Calu3 (cell line): ENCODE measurements around the gene FKBP3. TPM values are rescaled to one million over a fixed set of nuclear protein-coding genes. Genes with fewer than 3 reads are reported as not detected.

Experiments
- BruUV-seq: library from RNA; stranded (reverse); fragments of 400-500 nt; replicated peaks from 2 replicates; lab custom pipeline; 2021; lab: Mats Ljungman, UMichigan
- CTCF ChIA-PET: fragments of 300-600 bp; sonication (Branson Sonifier 250); formaldehyde crosslinking; loops from one replicate; lab custom pipeline; 2022; ENCODE audit warnings: antibody characterized with exemption; lab: Charles Lee
- DNase-seq: peaks from one replicate; pipeline ENCODE4 v3.0.0; 2022
- H3K27ac Mint-ChIP-seq: one replicate; pipeline ENCODE4 v1.8.0; 2022; ENCODE audit warnings: mixed read lengths; ENCODE audit not compliant: unreplicated experiment
- H3K27me3 Mint-ChIP-seq: one replicate; pipeline ENCODE4 v1.8.0; 2022; ENCODE audit warnings: mixed read lengths; ENCODE audit not compliant: unreplicated experiment
- H3K36me3 Mint-ChIP-seq: one replicate; pipeline ENCODE4 v1.8.0; 2022; ENCODE audit warnings: mild to moderate bottlenecking, moderate library complexity, mixed read lengths; ENCODE audit not compliant: insufficient read depth, unreplicated experiment
- H3K4me1 Mint-ChIP-seq: one replicate; pipeline ENCODE4 v1.8.0; 2022; ENCODE audit warnings: mild to moderate bottlenecking, low read depth, mixed read lengths; ENCODE audit not compliant: unreplicated experiment
- H3K4me3 Mint-ChIP-seq: one replicate; pipeline ENCODE4 v1.8.0; 2022; ENCODE audit warnings: mild to moderate bottlenecking, low read depth, moderate library complexity, mixed read lengths; ENCODE audit not compliant: unreplicated experiment
- H3K9me3 Mint-ChIP-seq: one replicate; pipeline ENCODE4 v1.8.0; 2022; ENCODE audit warnings: low read depth, mixed read lengths; ENCODE audit not compliant: unreplicated experiment
- CTCF ChIP-seq: fragments of 200-600 bp; IDR thresholded peaks from one replicate; pipeline ENCODE4 v1.8.0; 2022; ENCODE audit warnings: antibody characterized with exemption; ENCODE audit not compliant: unreplicated experiment
- intact Hi-C: fragments of 100-400 bp; cut with micrococcal nuclease; formaldehyde crosslinking; loops from one replicate; pipeline ENCODE4 v1.10.0; 2022; ENCODE audit not compliant: unreplicated experiment
- total RNA-seq: library from RNA; stranded (reverse); gene quantifications from 2 replicates; pipeline ENCODE4 v1.2.3, GENCODE V29; 2022

The FKBP3 gene
- total RNA-seq, 1 experiment from 2014 or later: 72.8 TPM

- TF ChIP-seq CTCF: no peak
- BruUV-seq: no TSS peak
- CTCF ChIA-PET: no interaction called here
- intact Hi-C loops: no loop called here
- H3K27me3 Mint-ChIP-seq: no peaks in the 10 kb centered on the region
- no peaks in the 10 kb centered on the region for H3K36me3 Mint-ChIP-seq
- H3K4me3 Mint-ChIP-seq: no peak overlapping the region
- DNase-seq: no peak
- H3K27ac Mint-ChIP-seq: no peak overlapping the region
- H3K4me1 Mint-ChIP-seq: no peaks in the 10 kb centered on the region
- no peaks in the 10 kb centered on the region for H3K9me3 Mint-ChIP-seq
Observed at GRCh38 chr14:45065956-45066355, 68.3 kb downstream of the FKBP3 start.

Other genes with a start within 250 kb of the FKBP3 start
- gene KLHL28, start 172.5 kb downstream of the FKBP3 start, total RNA-seq: 10.1 and 10.7 TPM in 2 replicates
- gene TOGARAM1, start 172.3 kb downstream of the FKBP3 start, total RNA-seq: 15.1 TPM in 2 replicates
- gene PRPF39, start 50.4 kb downstream of the FKBP3 start, total RNA-seq: 34.2 and 35.8 TPM in 2 replicates
- 11.4 and 14.6 TPM in 2 replicates for gene FANCM, start 1.4 kb upstream of the FKBP3 start, total RNA-seq
- 37.7 and 47.4 TPM in 2 replicates for gene MIS18BP1, start 118.7 kb upstream of the FKBP3 start, total RNA-seq